HG03558 (cell line): Measurements from ENCODE around the gene OXLD1.
"Not testable (repeated sequence)": the region's sequence is repeated elsewhere in the genome, so short reads cannot be mapped to it uniquely, and the experiment has no call there.

Source experiments
- ATAC-seq: cut with Tn5 transposase; IDR thresholded peaks from one replicate; pipeline ENCODE4 v1.9.1; 2021; ENCODE audit warnings: moderate number of reproducible peaks; ENCODE audit not compliant: unreplicated experiment; ENCODE audit errors: extremely low read depth

Gene OXLD1

GRCh38 chr17:81631482-81631881, 34.9 kb downstream of the OXLD1 start:
- no peak for ATAC-seq

GRCh38 chr17:81630274-81630673, 36.1 kb downstream of the OXLD1 start:
- ATAC-seq, result no peak

- ATAC-seq, result no peak
These were observed 44.8 kb downstream of the OXLD1 start for GRCh38 chr17:81621494-81622130.

GRCh38 chr17:81618307-81618706, 48.1 kb downstream of the OXLD1 start:
- ATAC-seq, result not testable (repeated sequence)

- no peak for ATAC-seq
These were observed 49.5 kb downstream of the OXLD1 start for GRCh38 chr17:81616877-81617276.

GRCh38 chr17:81615401-81615930, 50.9 kb downstream of the OXLD1 start:
- no peak for ATAC-seq
